Measurements from ENCODE around the gene PEX11G.
A peak's percentile ranks its signal among the peaks of the same experiment; 100 is the strongest.

The PEX11G gene

DNA sequence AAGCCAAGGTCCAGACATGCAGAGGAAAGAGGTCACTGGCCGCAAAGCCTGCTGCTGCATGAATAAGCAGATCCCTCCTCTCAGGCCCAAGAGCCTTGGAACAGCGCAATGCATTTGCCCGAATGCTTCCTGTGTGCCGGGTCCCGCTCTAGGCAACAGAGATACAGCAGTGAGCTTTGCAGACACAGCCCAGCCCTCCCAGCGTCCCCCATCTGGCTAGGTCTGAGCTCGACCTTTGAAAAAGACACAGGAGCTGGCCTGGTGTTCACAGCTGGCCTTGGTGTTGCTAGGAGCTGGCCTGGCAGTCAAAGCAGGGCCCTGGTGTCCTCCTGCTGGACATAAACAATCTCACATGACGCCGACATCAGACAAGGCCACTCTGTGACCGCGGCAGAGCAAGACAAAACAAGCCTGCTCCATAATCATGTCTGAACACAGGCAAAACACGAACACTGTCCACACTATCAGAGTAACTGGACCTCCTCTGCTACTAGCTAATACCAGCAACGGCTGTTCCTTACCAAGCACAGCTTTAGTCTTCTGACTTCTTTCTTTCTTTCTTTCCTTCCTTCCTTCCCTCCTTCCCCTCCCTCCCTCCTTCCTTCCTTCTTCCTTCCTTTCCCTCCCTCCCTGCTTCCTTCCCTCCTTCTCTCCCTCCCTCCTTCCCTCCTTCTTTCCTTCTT lies 5.7 kb upstream of the PEX11G start:
- no peak for DNase-seq (ENCODE audit: low spot score)

DNA sequence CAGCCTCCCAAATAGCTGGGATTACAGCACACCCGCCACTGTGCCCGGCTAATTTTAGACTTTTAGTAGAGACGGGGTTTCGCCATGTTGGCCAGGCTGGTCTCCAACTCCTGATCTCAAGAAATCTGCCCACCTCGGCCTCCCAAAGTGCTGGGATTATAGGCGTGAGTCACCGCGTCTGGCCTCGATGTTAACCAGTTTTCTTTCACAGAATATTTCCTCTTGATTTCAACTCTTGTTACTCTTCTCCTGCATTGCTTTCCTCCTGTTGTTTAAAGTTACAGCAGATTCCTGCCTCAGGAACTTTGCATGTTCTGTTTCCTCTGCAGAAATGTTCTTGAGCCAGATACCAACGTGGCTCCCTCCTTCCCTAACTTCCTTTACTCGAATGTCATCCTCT lies 3.7 kb upstream of the PEX11G start:
- no peak for DNase-seq (ENCODE audit: low spot score)

GRCh38 chr19:7492142-7492541 lies 3.3 kb upstream of the PEX11G start:
- peak; percentile 40 for DNase-seq (ENCODE audit: low spot score)

DNA sequence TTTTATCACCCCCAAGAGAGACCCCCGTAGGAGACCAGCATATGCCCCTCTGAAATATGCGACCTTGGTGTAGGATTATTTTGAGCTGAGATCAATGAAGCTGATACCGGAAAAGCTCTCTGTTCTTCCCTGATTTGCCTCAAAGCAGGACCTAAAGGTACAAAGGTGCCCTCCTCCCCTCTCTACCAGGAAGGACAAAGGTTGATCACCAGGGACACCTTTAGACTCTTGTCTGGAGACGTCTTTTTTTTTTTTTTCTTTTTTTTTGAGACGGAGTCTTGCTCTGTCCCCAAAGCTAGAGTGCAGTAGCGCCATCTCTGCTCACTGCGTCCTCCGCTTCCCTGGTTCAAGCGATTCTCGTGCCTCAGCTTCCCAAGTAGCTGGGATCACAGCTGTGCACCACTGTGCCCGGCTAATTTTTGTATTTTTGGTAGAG lies 792 bp upstream of the PEX11G start:
- no peak for DNase-seq (ENCODE audit: low spot score)

GRCh38 chr19:7486923-7487322 lies 1.9 kb downstream of the PEX11G start:
- DNase-seq (ENCODE audit: low spot score), result no peak

DNA sequence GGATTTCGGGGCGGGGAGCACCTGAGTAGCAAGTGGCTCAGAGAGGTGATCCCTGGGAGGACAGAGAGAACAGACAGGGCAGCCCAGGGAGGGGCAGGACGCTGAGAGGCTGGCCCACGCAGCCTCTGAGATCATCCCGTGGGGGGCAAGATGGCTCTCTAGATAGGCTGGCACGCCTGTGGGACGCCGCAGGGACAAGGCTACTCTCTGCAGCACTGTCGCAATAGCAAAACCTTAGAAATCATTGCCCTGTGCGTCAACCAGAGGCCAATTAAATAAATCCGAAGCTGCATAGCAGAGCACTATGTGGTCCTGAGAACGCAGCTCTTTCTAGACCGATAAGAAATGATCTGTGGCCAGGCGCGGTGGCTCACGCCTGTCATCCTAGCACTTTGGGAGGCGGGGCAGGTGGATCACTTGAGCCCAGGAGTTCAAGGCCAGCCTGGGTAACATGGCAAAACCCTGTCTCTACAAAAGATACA lies 5.1 kb downstream of the PEX11G start:
- DNase-seq (ENCODE audit: low spot score), result no peak

GRCh38 chr19:7482584-7483439 lies 6.0 kb downstream of the PEX11G start:
- peak; percentile 30 for DNase-seq (ENCODE audit: low spot score)

DNA sequence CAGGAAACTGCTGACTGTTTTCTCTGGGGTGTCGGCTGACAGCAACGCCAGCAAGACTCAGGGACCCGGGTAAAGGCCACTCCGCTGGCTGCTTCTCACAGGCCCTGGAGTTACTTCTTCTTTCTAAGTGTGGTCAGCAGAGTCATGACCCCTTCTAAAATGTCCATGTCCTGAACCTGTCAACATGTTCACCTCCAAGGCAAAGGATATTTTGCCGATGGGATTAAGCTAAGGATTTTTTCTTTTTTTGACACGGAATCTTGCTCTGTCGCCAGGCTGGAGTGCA lies 7.9 kb downstream of the PEX11G start:
- no peak for DNase-seq (ENCODE audit: low spot score)

- DNase-seq (ENCODE audit: low spot score), result no peak
Observed at GRCh38 chr19:7480222-7480969, 8.4 kb downstream of the PEX11G start.

DNA sequence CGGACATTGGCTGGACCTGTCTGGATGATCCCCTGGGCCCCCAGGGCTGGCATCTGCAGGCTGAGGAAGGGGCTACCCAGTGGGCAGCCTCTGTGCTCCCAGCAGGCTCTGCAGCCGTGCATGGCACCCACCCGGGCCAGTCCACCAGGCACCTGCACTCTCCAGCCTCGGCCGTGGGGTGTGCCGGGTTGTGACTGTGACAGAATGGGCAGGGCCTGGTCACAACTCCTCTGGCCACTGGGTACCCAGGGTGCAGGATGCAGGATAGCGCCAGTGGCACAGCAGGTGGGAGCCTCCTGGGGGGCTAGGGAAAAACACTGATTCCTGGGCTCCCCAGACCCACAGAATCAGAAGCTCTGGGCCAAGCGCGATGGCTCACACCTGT lies 10.0 kb downstream of the PEX11G start:
- no peak for DNase-seq (ENCODE audit: low spot score)

- DNase-seq (ENCODE audit: low spot score), result no peak
Observed at GRCh38 chr19:7478173-7478842, 10.5 kb downstream of the PEX11G start.

DNA sequence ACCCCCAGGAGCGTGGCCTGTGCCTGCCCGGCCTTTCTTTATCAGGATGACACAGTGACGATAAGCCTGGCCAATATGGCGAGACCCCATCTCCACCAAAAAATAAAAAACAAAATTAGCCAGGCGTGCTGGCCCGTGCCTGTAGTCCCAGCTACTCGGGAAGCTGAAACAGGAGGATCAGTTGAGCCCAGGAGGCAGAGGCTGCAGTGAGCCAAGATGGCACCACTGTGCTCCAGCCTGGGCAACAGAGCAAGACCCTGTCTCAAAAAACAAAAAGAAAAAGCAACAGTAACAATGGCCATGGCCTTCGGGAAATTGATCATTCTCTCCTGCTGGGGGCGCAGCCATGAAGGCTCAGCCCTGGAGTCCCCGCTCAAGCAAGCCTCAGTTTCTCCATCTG lies 11.1 kb downstream of the PEX11G start:
- no peak for DNase-seq (ENCODE audit: low spot score)

- DNase-seq (ENCODE audit: low spot score), result no peak
Observed at GRCh38 chr19:7476777-7477494, 11.9 kb downstream of the PEX11G start.

DNA sequence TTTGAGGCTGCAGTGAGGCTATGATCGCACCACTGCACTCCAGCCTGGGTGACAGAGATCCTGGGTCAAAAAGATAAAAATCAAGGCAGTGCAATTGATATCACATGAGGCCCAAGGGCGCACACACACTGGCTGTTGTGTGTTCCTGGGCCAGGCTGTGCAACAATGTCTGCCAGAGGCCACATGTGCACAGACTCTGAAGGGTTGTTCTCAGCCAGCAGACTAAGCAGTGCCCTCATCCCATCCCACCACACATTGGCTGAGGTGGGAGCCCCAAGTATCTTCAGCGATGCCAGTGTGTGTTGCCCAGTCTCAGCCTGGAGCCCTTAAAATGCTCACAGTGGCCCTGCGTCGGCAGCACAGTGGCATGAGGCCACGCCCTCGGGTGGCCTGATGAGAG lies 12.6 kb downstream of the PEX11G start:
- no peak for DNase-seq (ENCODE audit: low spot score)

DNA sequence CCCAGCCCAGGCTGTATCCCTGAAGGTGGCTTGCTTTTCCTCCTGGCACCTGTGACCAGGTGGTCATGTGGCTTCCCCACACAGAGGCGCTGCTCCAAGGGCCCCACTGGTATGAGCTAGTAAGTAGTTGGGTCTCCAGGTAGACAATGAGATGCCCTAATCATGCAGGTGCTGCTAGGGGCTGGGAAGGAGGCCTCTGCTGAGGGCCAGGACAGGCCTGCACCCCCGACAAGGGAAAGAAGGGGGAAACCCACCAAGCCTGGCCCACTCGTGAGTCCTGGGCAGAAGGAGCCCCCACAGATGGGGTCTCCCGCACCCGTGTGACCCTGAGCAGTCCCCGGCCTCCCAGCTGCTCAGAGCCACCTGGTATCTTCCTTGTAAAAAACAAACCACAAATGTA lies 13.2 kb downstream of the PEX11G start:
- DNase-seq (ENCODE audit: low spot score), result no peak

GRCh38 chr19:7471696-7472615 lies 16.9 kb downstream of the PEX11G start:
- no peak for DNase-seq (ENCODE audit: low spot score)

- no peak for DNase-seq (ENCODE audit: low spot score)
Observed at GRCh38 chr19:7470540-7471305, 18.1 kb downstream of the PEX11G start.

GRCh38 chr19:7469669-7470285 lies 19.1 kb downstream of the PEX11G start:
- DNase-seq (ENCODE audit: low spot score), result no peak

DNA sequence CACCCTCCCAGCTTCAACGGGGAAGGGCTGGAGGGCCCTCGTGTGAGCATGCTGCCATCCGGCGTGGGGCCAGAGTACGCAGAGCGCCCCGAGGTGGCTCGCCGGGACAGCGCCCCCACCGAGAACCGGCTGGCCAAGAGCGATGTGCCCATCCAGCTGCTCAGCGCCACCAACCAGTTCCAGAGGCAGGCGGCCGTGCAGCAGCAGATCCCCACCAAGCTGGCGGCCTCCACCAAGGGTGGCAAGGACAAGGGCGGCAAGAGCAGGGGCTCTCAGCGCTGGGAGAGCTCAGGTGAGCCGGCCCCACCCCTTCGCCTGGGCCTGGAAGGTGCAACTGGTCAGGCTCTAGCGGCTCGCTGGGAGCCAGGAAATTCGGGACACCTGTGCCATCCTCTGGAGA lies 20.0 kb downstream of the PEX11G start:
- no peak for DNase-seq (ENCODE audit: low spot score)

Measured in AG20443 (cell line).